H1 (cell line): ENCODE measurements around the gene RASGRP1. TPM values are rescaled to one million over a fixed set of nuclear protein-coding genes. Genes with fewer than 3 reads are reported as not detected.

ENCODE experiments used
- CTCF ChIA-PET: fragments of 300-600 bp; sonication (Branson Sonifier 250); formaldehyde crosslinking; loops from one replicate; lab custom pipeline; 2021; ENCODE audit not compliant: partially characterized antibody; lab: Charles Lee
- POLR2A ChIA-PET: fragments of 300-600 bp; sonication (Branson Sonifier 250); formaldehyde crosslinking; loops from one replicate; lab custom pipeline; 2021; ENCODE audit warnings: inconsistent platforms; ENCODE audit not compliant: partially characterized antibody; lab: Charles Lee
- DNase-seq, 2 experiments: peaks; one replicate each; pipeline versions ENCODE4 v3.0.0 to v3.0.0-alpha.2; 2010 to 2022; ENCODE audit warnings: low spot score in 2 of 2, low read depth in 1 of 2, mixed read lengths in 1 of 2
- FAIRE-seq: peaks from 2 replicates; lab custom pipeline; 2011; peaks lifted over from hg19 to GRCh38; lab: Jason Lieb, UNC
- H2AFZ ChIP-seq: 2 replicates; pipeline ENCODE4 v1.8.1; 2012; ENCODE audit warnings: low read length, inconsistent platforms
- H2AK5ac ChIP-seq: 2 replicates; pipeline ENCODE4 v1.6.1; 2013; ENCODE audit warnings: low read depth, low read length
- H2BK120ac ChIP-seq: replicated peaks from 2 replicates; pipeline ENCODE3; 2013; ENCODE audit warnings: low read depth, low read length, inconsistent platforms
- H2BK12ac ChIP-seq: 2 replicates; pipeline ENCODE4 v1.6.1; 2013; ENCODE audit warnings: low read depth, low read length
- H2BK15ac ChIP-seq: 2 replicates; pipeline ENCODE4 v1.6.1; 2013; ENCODE audit warnings: low read length
- H2BK20ac ChIP-seq: 2 replicates; pipeline ENCODE4 v1.6.1; 2013; ENCODE audit warnings: low read length
- H2BK5ac ChIP-seq: 2 replicates; pipeline ENCODE4 v1.6.1; 2013; ENCODE audit warnings: low read depth, low read length
- H3K14ac ChIP-seq: 2 replicates; pipeline ENCODE4 v1.6.1; 2013; ENCODE audit warnings: inconsistent platforms; ENCODE audit not compliant: insufficient read length
- H3K18ac ChIP-seq: 2 replicates; pipeline ENCODE4 v1.6.1; 2013; ENCODE audit warnings: low read length; ENCODE audit errors: extremely low read depth
- H3K23ac ChIP-seq: 2 replicates; pipeline ENCODE4 v1.6.1; 2013; ENCODE audit warnings: inconsistent platforms; ENCODE audit not compliant: insufficient read length
- H3K23me2 ChIP-seq: 2 replicates; pipeline ENCODE4 v1.6.1; 2013; ENCODE audit warnings: low read depth, low read length
- H3K27ac ChIP-seq: 2 replicates; pipeline ENCODE4 v1.6.1; 2011; ENCODE audit warnings: low read depth, low read length, inconsistent platforms
- H3K27me3 ChIP-seq, 4 experiments: replicated peaks in 1 of 4; 1 replicate in 1 of 4; 2 replicates in 3 of 4; pipeline versions ENCODE4 v1.6.1 to v1.8.1; 2011 to 2013; ENCODE audit warnings: low read length in 3 of 4, mild to moderate bottlenecking in 3 of 4, inconsistent platforms in 2 of 4, mixed read lengths in 2 of 4, moderate library complexity in 1 of 4; ENCODE audit not compliant: control insufficient read depth in 3 of 4, insufficient read depth in 3 of 4; ENCODE audit errors: extremely low read depth in 1 of 4
- H3K36me3 ChIP-seq, 4 experiments: 2 replicates each; pipeline versions ENCODE4 v1.6.1 to v1.8.1; 2011 to 2013; ENCODE audit warnings: mild to moderate bottlenecking in 4 of 4, low read length in 3 of 4, moderate library complexity in 2 of 4, control low read depth in 1 of 4, inconsistent platforms in 1 of 4; ENCODE audit not compliant: insufficient read depth in 4 of 4, control insufficient read depth in 2 of 4
- H3K4ac ChIP-seq: replicated peaks from 2 replicates; pipeline ENCODE3; 2013; ENCODE audit warnings: low read length, low read depth, mixed read lengths, inconsistent platforms; ENCODE audit not compliant: insufficient read length
- H3K4me1 ChIP-seq, 4 experiments: replicated peaks in 1 of 4; 1 replicate in 1 of 4; 2 replicates in 3 of 4; pipeline versions ENCODE4 v1.6.1 to v1.8.1; 2011 to 2013; ENCODE audit warnings: low read length in 3 of 4, inconsistent platforms in 2 of 4, mixed read lengths in 1 of 4; ENCODE audit not compliant: insufficient read depth in 4 of 4, control insufficient read depth in 3 of 4
- H3K4me2 ChIP-seq, 2 experiments: 2 replicates each; pipeline versions ENCODE4 v1.6.1 to v1.8.1; 2011 to 2013; ENCODE audit warnings: low read depth in 2 of 2, low read length in 2 of 2, control low read depth in 1 of 2, inconsistent platforms in 1 of 2, mild to moderate bottlenecking in 1 of 2; ENCODE audit not compliant: insufficient read depth in 1 of 2
- H3K4me3 ChIP-seq, 4 experiments: fragments of 200-600, 300-600 bp in 1 of 4; sonication (generic), shearing (Covaris generic), sonication (Bioruptor Twin) in 1 of 4; 2 replicates each; pipeline versions ENCODE4 v1.5.1 to v1.8.1; 2011 to 2016; ENCODE audit warnings: low read length in 4 of 4, low read depth in 3 of 4, control low read depth in 2 of 4, inconsistent platforms in 2 of 4, mild to moderate bottlenecking in 2 of 4, mixed read lengths in 1 of 4, moderate library complexity in 1 of 4; ENCODE audit not compliant: insufficient read depth in 2 of 4; ENCODE audit errors: extremely low read depth in 1 of 4
- H3K56ac ChIP-seq: replicated peaks from 2 replicates; pipeline ENCODE3; 2013; ENCODE audit warnings: low read depth, mild to moderate bottlenecking, mixed read lengths, low read length, inconsistent platforms; ENCODE audit not compliant: insufficient read length
- H3K79me1 ChIP-seq: 2 replicates; pipeline ENCODE4 v1.6.1; 2013; ENCODE audit warnings: low read depth, low read length, control low read depth
- H3K79me2 ChIP-seq, 2 experiments: 2 replicates each; pipeline versions ENCODE4 v1.6.1 to v1.8.1; 2012 to 2013; ENCODE audit warnings: low read length in 2 of 2, mild to moderate bottlenecking in 2 of 2, inconsistent platforms in 1 of 2; ENCODE audit not compliant: insufficient read depth in 2 of 2, control insufficient read depth in 1 of 2
- H3K9ac ChIP-seq, 4 experiments: replicated peaks in 1 of 4; 1 replicate in 1 of 4; 2 replicates in 3 of 4; pipeline versions ENCODE4 v1.6.1 to v1.8.1; 2011 to 2013; ENCODE audit warnings: low read depth in 3 of 4, low read length in 3 of 4, control low read depth in 2 of 4, mild to moderate bottlenecking in 2 of 4, moderate library complexity in 2 of 4, inconsistent platforms in 1 of 4; ENCODE audit errors: extremely low read depth in 1 of 4
- H3K9me3 ChIP-seq, 2 experiments: 2 replicates each; pipeline versions ENCODE4 v1.6.1 to v1.8.1; 2012 to 2013; ENCODE audit warnings: mild to moderate bottlenecking in 2 of 2, moderate library complexity in 2 of 2, control low read depth in 1 of 2, inconsistent platforms in 1 of 2, low read depth in 1 of 2, low read length in 1 of 2, mixed read lengths in 1 of 2; ENCODE audit not compliant: insufficient read depth in 2 of 2
- H4K20me1 ChIP-seq, 2 experiments: replicated peaks in 1 of 2; 2 replicates each; pipeline versions ENCODE3 to v1.8.1; 2011 to 2013; ENCODE audit warnings: inconsistent platforms in 2 of 2, low read length in 2 of 2, mild to moderate bottlenecking in 1 of 2; ENCODE audit not compliant: insufficient read depth in 2 of 2, control insufficient read depth in 1 of 2
- H4K5ac ChIP-seq: 2 replicates; pipeline ENCODE4 v1.6.1; 2013; ENCODE audit warnings: low read length, low read depth, mixed read lengths, inconsistent platforms; ENCODE audit not compliant: insufficient read length
- H4K8ac ChIP-seq: 2 replicates; pipeline ENCODE4 v1.8.0; 2013; ENCODE audit warnings: mild to moderate bottlenecking, moderate library complexity, low read length, inconsistent platforms; ENCODE audit not compliant: insufficient read depth; ENCODE audit errors: extremely low read depth
- H4K91ac ChIP-seq: replicated peaks from 2 replicates; pipeline ENCODE3; 2013; ENCODE audit warnings: low read length, mixed read lengths, inconsistent platforms; ENCODE audit not compliant: insufficient read length
- CEBPB ChIP-seq: IDR thresholded peaks from 2 replicates; pipeline ENCODE4 v1.6.1; 2012; ENCODE audit warnings: low read depth, low read length
- WGBS, 2 experiments: shearing (Covaris generic) in 1 of 2; methylation state at CpG; one replicate each; pipeline versions ENCODE4 v1.1.6 to v1.1.7; 2013 to 2015; ENCODE audit warnings: low lambda C conversion rate in 2 of 2, mixed read lengths in 2 of 2, inconsistent platforms in 1 of 2, low coverage in 1 of 2, missing lambda C conversion rate in 1 of 2; ENCODE audit not compliant: insufficient replicate concordance in 2 of 2, insufficient coverage in 1 of 2, insufficient read length in 1 of 2; ENCODE audit errors: extremely low coverage in 1 of 2, missing lambda C conversion rate in 1 of 2; 5-methylcytosine and 5-hydroxymethylcytosine counted together
- polyA plus RNA-seq, 7 experiments: library from polyadenylated mRNA; depleted of rRNA in 3 of 7; stranded (reverse) in 5 of 7; unstranded in 2 of 7; fragments of >200 nt in 5 of 7; fragments of 200-250 nt in 2 of 7; gene quantifications; 1 replicate in 5 of 7; 2 replicates in 1 of 7; 4 replicates in 1 of 7; pipeline versions ENCODE4 v1.2.1 to v1.2.3, GENCODE V29; 2011 to 2013; ENCODE audit warnings: missing spikeins in 2 of 7, mixed read lengths in 2 of 7
- total RNA-seq: library from RNA; stranded (reverse); fragmentation: NEBNext Ultra II Directional; extraction: Animal tissue kit (Norgen Biotek cat#: 25700); gene quantifications from 2 replicates; pipeline ENCODE4 v1.2.1, GENCODE V29; 2021

RASGRP1 gene
- total and polyA plus RNA-seq, 2 of the 8 experiments (the other 6 are each of a cell fraction or from before 2014, with no cell fraction given): 1.1 to 2.1 TPM

- H2BK20ac ChIP-seq: no peak overlapping the region
- no peak overlapping the region for H2BK5ac ChIP-seq
- no peak overlapping the region for H3K27ac ChIP-seq
- no peaks in the 10 kb centered on the region for H3K27me3 ChIP-seq
- H4K91ac ChIP-seq: no peak overlapping the region
- no peaks in the 10 kb centered on the region for H3K4me1 ChIP-seq
- H2BK12ac ChIP-seq: no peak overlapping the region
- no peak for TF ChIP-seq CEBPB
- H4K20me1 ChIP-seq: no peaks in the 10 kb centered on the region
- H3K79me1 ChIP-seq: no peaks in the 10 kb centered on the region
- no peaks in the 10 kb centered on the region for H3K79me2 ChIP-seq
- no peak overlapping the region for H2BK15ac ChIP-seq
- H4K5ac ChIP-seq: no peak overlapping the region
- DNase-seq: no peak
- ChIA-PET CTCF (interaction anchor here (0.7 to 1.8 kb wide), 4 partner anchors 9 to 210 kb away, joined by 3 read pairs; no protein-coding TSS in a partner anchor), POLR2A (interaction anchor here (0.8 kb wide), 1 partner anchor 15 kb away, joined by 3 read pairs; no protein-coding TSS in a partner anchor)
- no peak overlapping the region for H3K23ac ChIP-seq
- no peaks in the 10 kb centered on the region for H3K23me2 ChIP-seq
- no peaks in the 10 kb centered on the region for H3K9me3 ChIP-seq
- no peak overlapping the region for H4K8ac ChIP-seq
- no peak overlapping the region for H3K18ac ChIP-seq
- H3K14ac ChIP-seq: no peak overlapping the region
- H3K36me3 ChIP-seq: peaks cover 0 to 6% (median 1%) of the 10 kb centered on the region in 4 experiments; a peak in 1 of 8 replicates
- no peak overlapping the region for H3K9ac ChIP-seq
- H2BK120ac ChIP-seq: no peak overlapping the region
- no peak overlapping the region for H3K4me3 ChIP-seq
- 84% methylated on average over 3 of the region's 3 CpGs; no CpG with 5 or more reads in 1 of the 2 experiments for WGBS, 2 experiments
- H2AK5ac ChIP-seq: no peak overlapping the region
- H2AFZ ChIP-seq: no peak overlapping the region
- no peak overlapping the region for H3K4me2 ChIP-seq
- FAIRE-seq: no peak
- no peak overlapping the region for H3K56ac ChIP-seq
- no peak overlapping the region for H3K4ac ChIP-seq
Observed at GRCh38 chr15:38490242-38490922, 74.2 kb downstream of the RASGRP1 start.
